Hematopoietic multipotent progenitor cell treated with erythropoietin and hydrocortisone succinate and interleukin-3 and kit ligand, for 15 days (in vitro differentiated cells): ENCODE measurements around the gene ASIC2.

Source experiments
- DNase-seq: peaks from one replicate; pipeline ENCODE4 v3.0.0-alpha.2; 2015; ENCODE audit warnings: low spot score

ASIC2 gene

GRCh38 chr17:33292981-33293867 is at the start of gene ASIC2:
TSS of gene ASIC2 (minus strand) at chr17:33293295.
- DNase-seq: no peak

DNA sequence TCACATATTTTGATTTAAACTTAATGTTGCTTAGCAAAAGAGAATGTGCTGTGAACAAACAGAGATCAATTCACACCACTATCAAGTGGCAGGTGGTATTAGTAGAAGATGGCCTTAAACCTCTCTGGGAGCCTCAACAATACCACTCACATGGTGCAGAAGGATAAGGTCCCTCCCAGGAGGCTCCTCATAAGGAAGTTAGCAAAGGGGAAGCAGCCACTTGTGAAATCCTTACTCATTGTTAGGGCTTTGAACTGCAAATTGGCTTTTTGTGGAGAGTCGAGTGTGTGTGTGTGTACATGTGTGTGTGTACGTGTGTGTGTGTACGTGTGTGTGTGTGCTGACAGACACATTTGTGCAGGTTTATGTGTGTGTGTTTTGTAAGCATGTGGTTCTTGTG is 48.9 kb upstream of the ASIC2 start:
- DNase-seq: no peak

GRCh38 chr17:33338242-33338641 is 45.1 kb upstream of the ASIC2 start:
- DNase-seq: no peak

GRCh38 chr17:33335491-33336173 is 42.5 kb upstream of the ASIC2 start:
- no peak for DNase-seq

DNA sequence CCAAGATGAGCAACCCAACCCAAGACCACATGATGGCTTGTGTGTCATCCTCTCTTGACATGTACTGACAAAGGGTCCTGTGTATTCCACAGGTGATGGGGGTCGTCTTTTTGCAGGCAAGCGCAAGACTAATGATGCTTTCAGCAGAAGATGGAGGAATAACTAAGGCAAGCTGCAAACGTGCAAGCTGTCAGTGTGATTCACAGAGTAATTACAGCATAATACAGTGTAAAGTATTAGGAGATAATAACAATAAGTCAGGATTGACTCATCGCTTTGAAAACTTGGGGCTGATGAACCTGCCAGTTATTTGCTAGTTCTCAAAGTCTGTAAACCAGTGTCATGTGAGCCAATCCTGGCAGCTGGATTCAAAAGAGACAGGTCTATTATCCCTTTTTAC is 41.6 kb upstream of the ASIC2 start:
- DNase-seq: no peak

DNA sequence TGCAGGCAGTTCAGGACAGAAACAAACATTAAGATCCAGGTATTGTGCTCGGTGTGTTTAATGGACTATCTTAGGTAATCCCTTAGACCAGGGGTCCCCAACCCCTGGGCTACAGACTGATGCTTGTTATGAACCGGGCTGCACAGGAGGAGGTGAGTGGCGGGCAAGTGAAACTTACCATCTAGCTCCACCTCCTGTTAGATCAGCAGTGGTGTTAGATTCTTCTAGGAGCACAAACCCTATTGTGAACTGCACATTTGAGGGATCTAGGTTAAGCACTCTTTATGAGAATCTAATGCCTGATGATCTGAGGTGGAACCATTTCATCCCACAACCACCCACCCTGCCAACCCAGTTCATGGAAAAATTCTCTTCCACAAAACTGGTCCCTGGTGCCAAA is 37.8 kb upstream of the ASIC2 start:
- DNase-seq: no peak

DNA sequence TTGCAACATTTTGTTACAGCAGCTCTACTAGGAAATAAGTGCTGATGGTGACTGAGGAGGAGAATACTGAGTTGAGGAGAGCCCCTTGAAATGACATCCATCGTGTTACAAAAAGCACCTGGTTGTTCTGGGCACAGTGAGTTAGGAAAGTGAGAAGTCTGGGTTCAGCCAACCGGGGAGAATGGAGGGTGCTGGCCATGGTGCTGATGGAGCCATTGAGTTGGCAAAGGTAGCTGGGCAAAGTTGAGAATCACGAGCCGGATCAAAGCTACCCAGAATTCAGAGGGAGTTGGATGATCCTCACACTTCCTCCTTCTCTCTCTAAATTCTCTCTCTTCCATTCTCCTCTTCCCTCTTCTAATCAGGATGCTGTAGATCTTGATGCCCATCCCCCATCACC is 35.0 kb upstream of the ASIC2 start:
- DNase-seq: no peak

DNA sequence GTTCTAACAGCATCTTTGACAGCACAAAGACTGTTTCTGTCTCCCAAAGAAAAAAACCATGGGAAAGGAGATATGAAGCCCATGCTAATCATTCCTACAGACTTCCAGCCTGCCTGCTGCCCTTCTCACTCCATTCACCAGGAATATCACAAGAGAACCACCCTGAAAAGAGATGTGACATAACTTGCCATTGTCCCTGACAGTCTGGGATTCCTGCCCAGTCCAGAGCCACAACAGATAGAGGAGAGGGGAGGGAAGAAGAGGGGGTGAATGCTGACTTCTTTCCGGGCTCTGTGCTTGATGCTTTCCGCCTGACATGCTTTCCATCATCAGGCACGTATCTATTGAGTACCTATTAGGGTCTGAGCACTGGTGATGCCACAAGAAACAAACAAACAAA is 31.6 kb upstream of the ASIC2 start:
- no peak for DNase-seq

GRCh38 chr17:33322063-33322462 is 29.0 kb upstream of the ASIC2 start:
- no peak for DNase-seq

GRCh38 chr17:33318241-33318640 is 25.1 kb upstream of the ASIC2 start:
- no peak for DNase-seq

GRCh38 chr17:33316746-33317145 is 23.7 kb upstream of the ASIC2 start:
- DNase-seq: no peak

DNA sequence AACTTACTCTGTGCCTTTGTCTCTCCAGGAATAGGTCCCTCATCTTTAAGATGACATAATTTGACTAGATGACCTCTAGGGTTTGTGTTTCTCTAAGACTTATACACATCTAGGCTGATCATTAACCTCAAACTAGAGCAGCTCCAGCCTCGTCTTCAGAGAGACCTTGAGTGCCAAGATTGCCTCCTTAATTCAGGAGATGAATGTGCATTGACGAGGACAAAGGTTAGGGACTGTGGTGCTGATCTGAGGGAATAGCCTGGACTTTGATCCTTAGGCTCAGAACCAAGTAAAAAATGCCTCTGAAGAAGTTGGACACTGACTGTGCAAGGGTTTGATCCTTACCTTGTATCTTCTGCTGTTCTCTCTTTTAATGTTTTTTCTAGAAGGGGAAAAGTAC is 17.2 kb upstream of the ASIC2 start:
- DNase-seq: no peak

GRCh38 chr17:33303254-33303653 is 10.2 kb upstream of the ASIC2 start:
- DNase-seq: no peak

DNA sequence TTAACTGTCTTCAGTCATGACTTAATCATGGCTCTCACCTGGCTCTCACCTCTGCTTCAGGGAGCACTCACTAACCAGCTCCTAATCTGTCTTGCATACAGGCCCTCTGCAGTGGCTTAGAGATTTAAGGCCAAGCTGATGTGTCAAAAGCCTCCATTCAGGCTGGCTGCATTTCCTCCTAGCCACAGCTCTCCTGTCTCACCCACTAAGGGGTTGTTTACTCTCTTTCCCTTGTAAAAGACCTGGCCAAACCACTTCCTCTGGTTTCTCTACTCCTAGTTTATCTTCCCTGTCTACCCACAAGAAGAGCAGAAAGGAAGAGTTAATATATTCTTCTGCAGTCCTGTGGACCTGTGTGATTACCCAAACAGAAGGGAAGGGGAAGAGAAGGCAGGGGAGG is 9.3 kb upstream of the ASIC2 start:
- DNase-seq: no peak

GRCh38 chr17:33300241-33300640 is 7.1 kb upstream of the ASIC2 start:
- no peak for DNase-seq

DNA sequence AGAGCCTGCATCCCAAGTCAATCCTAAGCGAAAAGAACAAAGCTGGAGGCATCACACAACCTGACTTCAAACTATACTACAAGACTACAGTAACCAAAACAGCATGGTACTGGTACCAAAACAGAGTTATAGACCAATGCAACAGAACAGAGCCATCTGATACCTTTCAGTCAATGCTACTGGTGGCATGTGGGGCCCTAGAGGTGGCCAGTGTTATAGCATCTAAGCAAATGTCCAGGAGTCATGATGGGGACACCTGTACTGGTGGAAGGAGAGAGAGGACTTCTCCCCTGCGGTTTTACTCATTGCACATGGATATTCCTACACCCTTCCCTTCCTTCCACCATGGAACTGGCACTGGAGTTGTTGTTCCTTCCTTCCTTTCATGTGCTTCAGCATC is 6.0 kb upstream of the ASIC2 start:
- DNase-seq: no peak

DNA sequence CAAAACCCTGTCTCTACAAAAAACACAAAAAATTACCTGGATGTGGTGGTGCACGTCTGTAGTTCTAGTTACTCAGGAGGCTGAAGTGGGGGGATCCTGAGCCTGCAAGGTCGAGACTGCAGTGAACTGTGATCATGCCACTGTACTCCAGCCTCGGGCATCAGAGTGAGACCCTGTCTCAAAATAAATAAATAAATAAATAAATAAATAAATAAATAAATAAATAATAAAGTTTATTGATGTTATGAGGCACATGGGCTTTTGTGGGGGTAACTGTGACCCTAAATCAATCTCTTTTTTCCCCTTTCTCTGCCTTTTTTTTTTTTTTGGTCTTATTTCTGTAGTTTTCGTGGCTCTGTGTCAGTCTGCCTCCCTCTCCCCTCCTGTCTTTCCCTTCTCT is 4.5 kb upstream of the ASIC2 start:
- DNase-seq: no peak

DNA sequence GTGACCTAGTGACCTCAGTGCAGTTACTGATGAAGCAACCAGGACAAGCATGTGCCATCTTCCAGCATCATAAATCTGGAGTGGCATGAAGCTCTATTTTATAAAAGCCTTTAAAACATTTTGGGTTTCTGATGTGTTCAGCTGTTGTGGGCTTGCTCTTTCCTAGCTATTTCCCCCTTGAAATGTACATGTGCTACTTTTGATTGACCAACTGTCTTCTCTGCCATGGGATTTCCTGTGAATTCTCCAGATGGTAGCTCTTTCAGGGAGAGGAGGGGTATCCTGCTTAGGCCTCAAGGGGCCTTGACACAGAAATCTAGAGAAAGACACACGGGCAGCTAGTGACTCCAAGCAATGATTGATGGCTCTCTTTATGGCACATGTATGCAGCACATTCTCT is 1.9 kb upstream of the ASIC2 start:
- DNase-seq: no peak

- no peak for DNase-seq
These were observed 704 bp downstream of the ASIC2 start for GRCh38 chr17:33292201-33292980.

- no peak for DNase-seq
These were observed 1.6 kb downstream of the ASIC2 start for GRCh38 chr17:33291248-33292200.

DNA sequence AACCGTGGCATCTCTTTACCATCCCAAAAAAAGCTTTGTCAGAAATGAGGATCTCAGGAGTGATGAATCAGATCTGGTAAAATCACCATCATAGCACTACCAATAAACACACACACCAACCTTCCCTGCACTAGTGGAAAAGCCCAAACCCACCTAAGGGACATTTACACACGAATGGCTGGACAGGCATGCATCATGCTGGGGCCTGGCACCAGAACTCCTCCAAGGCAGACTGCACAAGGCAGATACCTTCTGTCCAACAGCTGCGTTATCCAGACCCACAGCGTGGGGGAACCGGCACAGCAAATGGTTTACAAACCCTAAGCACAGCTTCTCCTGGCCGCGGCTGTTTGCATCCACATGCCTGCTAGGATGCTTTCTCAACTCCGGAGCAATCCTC is 2.8 kb downstream of the ASIC2 start:
- DNase-seq: no peak

GRCh38 chr17:33288954-33289353 is 4.1 kb downstream of the ASIC2 start:
- DNase-seq: no peak
